HG03103 (cell line): ENCODE measurements around the gene PEPD.
"Not testable (repeated sequence)": the region's sequence is repeated elsewhere in the genome, so short reads cannot be mapped to it uniquely, and the experiment has no call there.

ENCODE experiments used
- ATAC-seq: cut with Tn5 transposase; IDR thresholded peaks from one replicate; pipeline ENCODE4 v1.9.1; 2021; ENCODE audit warnings: low read depth; ENCODE audit not compliant: unreplicated experiment

Gene PEPD

DNA sequence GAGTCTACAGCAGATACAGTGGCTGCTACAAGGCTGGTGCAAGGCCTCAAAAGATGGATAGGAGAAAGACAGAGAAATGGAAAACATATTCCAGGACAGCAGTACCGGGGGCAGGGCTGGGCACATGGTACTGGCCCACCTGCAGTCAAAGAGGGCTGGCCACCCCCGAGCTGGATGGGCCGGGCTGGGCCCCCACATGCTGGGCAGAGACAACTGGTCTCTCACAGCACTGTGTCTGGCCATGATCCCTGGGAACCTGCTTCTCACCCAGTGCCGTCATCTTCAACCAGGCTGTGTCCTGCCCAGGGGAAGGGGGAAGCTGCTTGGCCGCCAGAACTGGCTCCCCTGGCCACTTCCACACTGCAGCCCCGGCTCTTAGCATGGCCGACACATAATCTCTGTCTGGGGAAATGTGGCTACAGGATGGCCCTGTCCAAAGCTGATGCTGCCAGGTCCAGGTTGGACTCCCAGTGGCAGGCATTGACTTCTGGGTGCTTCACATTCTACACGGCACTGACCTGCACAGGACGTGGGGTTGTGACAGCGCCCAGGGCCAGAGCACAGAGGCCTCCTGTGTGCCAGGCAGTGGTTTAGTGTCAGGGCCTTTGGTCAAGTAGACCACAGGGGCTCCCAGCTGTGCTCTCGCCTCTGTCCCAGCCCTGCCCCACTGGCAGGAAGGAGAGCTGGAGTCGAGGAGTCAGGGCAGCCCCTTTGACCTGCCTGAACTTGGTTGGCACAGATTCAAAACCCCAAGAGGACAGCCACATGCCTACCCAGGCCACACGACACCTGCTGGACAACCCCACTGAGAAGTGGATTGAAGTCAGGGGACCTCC, 21.7 kb downstream of the PEPD start:
- ATAC-seq = no peak

DNA sequence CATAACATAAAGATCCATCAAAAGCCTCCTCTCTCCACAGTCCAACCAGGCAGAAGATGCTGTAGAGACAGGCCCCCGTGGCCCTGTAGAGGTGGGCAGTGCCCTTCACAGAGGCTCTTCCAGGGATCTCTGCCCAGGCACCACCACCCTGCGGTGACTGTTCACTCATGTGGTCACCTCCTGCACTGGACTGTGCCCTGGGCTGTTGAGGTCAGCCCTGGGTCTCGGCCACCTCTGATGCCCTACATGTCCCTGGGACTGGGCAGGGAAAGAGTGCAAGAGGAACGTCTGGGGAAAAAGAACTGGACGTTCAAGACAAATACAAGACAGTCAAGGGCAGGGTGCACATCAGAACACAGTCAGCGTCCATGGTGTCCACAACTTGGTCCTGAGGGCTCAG, 22.3 kb downstream of the PEPD start:
- ATAC-seq = no peak

DNA sequence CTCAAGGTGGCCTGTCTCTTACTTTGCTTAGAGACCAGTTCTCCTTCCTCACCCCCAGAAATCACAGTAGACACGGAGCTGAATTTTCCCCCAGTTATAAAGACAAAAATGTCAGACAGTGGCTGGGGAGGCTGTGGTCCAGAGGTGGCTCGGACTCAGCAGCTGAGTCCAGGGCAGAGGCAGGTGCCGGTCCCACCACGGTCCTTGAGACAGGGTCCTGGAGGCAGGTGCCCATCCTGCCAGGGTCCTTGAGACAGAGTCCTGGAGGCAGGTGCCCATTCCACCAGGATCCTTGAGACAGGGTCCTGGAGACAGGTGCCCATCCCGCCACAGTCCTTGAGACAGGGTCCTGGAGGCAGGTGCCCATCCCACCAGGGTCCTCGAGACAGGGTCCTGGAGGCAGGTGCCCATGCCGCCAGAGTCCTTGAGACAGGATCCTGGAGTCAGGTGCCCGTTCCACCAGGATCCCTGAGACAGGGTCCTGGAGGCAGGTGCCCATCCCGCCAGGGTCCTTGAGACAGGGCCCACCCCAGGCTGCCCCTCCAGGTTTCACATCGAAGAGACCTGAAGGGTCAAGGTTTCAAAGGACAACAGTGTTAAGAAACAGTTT, 23.1 kb downstream of the PEPD start:
- ATAC-seq = no peak

GRCh38 chr19:33497778-33498175, 23.8 kb downstream of the PEPD start:
- no peak for ATAC-seq

GRCh38 chr19:33497131-33497777, 24.3 kb downstream of the PEPD start:
- no peak for ATAC-seq

GRCh38 chr19:33496038-33496895, 25.3 kb downstream of the PEPD start:
- no peak for ATAC-seq

DNA sequence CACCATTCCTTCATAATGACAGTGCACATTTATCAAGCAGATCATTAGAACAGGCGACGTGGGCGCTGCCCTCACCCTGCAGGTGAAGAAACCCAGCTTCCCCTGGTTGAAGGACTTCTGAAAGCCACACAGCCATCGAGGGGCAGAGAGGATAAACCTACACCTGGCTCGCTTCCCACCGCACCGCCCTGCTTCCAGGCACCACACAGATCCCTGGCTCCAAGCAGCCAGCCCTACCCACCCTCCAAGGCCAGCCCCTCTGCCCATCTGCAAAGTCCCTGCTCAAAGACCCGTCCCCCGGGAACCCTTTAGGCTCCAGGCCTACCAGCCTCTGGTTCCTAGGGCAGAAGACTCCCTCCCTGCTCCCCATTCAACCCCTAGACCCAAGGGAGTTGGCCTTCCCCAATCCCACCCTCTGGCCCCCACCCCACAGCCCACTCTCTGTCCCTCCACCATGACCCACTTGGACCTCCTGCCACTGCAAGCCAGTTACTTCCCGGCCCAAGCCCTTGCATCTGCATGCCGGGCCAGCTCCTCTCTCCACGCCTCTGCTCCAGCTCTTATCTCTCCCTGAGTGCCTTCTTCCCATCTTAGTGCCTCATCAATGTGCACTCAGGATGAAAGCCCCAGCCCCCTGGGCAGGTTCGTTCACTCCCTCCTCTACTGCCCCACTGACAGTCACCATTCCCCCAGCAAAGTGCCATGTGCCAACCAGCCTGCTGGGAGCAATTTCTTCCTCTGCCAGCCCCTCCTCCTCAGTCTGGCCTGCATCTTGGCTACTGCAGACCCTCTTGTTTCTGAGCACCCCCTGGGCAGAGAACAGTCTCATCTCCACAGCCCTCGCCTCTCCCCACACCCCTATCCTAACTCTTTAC, 28.0 kb downstream of the PEPD start:
- no peak for ATAC-seq

GRCh38 chr19:33492951-33493350, 28.6 kb downstream of the PEPD start:
- no peak for ATAC-seq

DNA sequence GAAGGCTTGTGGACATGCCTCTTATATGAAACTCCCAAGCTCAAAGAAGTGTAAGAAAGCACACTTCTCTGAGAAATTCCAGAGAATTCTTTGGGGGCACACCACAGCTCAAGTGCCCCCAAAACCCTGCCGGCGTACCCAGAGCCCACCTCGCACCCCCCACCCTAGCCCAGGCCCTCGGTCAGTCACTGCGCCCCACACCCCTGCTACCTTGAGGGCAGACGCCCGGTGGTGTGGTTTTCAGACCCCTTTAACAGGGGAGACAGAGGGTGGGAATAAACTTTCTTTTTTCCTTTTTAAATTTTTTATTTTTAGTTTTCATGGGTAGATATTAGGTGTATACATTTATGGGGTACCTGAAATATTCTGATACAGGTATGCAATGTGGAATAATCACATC, 29.5 kb downstream of the PEPD start:
- ATAC-seq = no peak

DNA sequence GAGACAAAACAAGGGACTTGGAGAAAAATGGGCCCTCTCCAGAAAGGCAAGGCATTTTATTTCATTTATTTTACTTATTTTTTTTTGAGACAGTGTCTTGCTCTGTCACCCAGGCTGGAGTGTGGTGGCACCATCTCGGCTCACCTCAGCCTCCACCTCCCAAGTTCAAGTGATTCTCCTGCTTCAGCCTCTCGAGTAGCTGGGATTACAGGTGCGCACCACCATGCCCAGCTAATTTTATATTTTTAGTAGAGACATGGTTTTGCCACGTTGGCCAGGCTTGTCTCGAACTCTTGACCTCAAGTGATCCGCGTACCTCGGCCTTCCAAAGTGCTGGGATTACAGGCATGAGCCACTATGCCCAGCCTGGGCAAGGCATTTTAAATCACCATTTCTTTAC, 31.0 kb downstream of the PEPD start:
- not testable (repeated sequence) for ATAC-seq

DNA sequence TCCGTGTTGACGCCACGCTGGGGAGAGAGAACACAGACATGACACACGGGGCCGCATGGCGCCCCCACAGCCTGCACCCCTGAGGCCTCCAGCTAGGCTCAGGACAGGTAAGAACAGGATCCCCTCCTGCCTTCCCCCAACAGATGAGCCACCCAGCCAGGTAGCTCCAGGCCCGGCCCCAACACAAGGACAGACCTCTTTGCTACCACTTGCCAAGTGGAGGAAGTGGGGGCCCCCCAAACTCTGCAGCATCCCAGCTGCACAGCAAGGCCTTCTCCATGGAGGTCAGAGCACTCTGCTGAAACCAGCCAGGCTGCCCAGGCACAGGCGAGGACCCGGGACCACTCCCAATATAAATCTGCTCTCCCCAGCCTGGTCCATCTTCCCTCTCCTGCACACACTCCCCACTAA, 31.5 kb downstream of the PEPD start:
- no peak for ATAC-seq

DNA sequence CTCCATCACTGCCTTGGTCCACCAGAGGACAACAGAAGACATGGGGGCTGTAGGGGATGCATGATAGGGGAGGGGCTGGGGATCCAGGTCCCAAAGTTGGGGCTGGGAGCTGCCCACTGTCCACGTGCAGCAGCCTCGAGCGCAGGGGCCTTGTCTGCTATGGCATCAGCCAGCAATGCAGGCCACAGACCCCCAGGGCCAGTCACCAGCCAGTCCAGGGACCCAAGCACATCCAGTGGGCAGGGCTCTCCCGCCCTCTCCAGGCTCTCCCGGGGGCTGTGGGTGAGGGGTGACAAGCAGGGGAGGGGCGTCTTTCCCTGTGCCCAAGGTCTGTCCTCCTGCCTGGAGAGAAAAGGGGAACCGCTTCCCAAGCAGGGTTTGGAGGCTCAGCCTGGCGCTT, 32.8 kb downstream of the PEPD start:
- ATAC-seq = no peak

DNA sequence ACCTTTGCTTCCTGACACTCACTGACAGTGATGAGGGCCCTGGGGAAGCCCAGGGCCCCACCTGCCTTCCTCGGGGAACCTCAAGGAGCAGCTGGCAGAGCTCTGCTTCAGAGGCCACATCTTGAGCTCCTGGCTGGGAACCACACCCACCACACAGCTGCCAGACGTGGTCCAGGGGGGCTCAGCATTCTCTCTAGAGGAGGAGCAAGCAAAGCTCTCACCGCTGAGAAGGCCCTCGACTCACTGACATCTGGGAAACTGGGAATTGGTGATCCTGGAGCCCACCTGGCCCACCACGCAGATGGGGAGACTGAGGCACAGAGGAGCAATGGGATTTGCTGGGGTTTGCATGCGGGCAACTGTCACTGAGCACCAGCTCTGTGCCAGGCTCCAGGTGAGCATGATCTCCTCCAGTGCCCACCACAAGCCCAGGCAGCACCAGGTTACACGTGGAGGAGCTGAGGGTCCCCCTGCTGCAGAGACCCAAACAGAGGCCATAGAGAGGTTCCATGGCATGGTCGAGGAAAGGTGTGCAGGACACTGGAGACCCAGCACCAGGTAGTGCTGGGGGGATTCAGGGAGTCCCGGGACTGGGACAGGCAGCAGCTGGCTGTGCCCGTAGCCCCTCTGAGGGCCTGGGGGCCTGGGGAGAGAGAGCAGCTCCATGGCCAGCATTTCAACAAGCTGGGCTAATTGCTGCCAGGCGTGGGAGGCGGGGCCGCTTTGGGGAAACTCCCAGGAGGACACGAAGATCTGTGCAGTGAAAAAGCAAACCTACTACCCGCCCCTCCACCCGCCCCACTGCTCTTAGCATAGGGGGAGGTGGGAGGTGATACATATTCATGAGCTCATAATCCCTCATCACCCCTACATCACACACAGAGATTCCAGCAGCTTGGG, 33.4 kb downstream of the PEPD start:
- ATAC-seq = no peak

- no peak for ATAC-seq
These were observed 34.4 kb downstream of the PEPD start for GRCh38 chr19:33486936-33487811.

DNA sequence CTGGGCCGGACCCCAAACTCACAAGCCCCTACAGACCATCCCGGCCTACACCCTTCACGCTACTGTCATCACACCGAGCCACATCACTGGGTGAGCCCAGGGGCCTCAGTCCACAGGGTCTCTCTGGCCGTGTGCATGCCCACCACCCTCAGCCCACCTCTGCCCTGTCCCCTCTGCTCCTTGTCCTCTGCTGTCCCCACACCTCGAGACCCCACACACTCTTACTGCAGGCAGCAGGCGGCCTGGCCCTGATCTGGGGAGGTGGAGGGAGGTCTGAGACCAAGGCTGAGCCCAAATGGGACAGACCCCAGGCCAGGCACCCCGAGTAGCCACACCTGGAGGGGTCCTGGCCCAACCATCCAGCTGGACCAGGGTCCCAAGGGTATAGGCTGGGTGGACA, 35.2 kb downstream of the PEPD start:
- no peak for ATAC-seq

DNA sequence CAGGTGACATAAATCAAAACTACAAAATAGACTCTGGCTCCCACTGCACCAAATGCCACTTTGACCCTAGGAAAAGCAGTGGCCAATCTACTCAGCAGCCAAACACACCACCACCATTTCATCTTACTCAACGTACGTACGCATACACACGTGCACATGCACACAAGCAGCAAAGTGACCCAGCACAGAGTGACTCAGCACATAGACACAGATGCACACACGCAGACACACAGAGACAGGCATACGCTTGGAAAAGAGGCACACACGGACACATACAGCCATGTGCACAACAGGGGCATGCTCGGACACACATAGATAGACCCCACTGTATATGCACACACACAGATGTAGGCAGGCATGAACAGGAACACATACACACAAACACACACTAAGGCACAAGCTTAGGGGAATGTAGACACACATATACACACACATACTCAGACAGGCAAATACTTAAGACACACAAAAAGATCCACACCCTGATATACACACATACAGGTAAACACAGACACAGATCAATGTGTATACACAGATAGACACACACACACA, 37.3 kb downstream of the PEPD start:
- no peak for ATAC-seq

- ATAC-seq = no peak
These were observed 39.1 kb downstream of the PEPD start for GRCh38 chr19:33482476-33482875.

- ATAC-seq = no peak
These were observed 39.7 kb downstream of the PEPD start for GRCh38 chr19:33481863-33482262.
